ENCODE data around the gene FANCM. TPM values are rescaled to one million over a fixed set of nuclear protein-coding genes. Genes with fewer than 3 reads are reported as not detected.

FANCM gene
- total and polyA plus RNA-seq, 9 of the 15 experiments (the other 6 are each of a cell fraction or from before 2014, with no cell fraction given), result 5.1 to 14.4 (median 6.2) TPM

DNA sequence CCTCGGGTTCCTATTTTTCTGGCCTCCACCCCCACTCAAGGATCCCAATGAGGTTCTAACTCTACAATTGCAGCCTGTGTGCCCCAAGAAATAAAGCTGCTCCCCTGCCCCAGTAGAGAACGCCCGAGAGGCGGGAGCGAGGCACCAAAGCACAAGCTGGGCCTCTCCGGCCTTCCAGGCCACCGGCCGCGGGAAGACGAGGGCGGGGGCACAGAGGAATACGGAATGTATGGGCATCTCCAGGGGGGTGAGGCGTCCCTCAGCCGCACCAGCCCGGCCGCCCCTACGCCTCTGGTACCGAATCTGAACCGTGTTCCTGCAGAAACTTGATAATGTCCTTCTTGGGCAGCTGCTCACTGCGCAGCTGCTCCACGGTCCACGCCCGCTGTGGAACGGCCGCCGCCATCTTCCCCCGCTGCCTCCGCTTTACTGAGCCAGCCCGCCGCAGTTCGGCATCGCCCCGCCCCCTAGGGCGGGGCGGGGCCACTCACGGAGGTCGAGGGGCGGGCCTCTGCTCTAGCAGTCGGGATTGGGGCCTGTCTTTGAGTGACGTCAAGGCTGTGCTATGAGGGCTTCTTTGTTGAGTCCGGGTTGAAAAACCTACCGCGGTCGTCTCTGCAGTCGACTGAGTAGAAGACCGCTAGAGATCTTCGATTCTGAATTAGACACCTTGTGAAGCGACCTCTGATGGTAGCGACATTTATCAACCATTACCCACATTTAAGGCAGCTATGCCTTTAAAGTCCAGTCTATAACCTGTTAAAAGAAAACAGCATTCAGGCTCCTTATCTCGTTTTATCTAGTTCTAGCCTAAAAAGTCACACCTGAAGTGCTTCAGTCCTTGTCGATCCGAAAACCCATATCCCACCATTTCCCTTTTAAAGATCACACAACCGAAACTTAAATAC, 1.4 kb upstream of the FANCM start, which contains the start of gene FKBP3 (continued):
- TF ChIP-seq, protein P1, sequence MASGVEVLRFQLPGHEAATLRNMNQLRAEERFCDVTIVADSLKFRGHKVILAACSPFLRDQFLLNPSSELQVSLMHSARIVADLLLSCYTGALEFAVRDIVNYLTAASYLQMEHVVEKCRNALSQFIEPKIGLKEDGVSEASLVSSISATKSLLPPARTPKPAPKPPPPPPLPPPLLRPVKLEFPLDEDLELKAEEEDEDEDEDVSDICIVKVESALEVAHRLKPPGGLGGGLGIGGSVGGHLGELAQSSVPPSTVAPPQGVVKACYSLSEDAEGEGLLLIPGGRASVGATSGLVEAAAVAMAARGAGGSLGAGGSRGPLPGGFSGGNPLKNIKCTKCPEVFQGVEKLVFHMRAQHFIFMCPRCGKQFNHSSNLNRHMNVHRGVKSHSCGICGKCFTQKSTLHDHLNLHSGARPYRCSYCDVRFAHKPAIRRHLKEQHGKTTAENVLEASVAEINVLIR (CRISPR knock-in tag; IDR thresholded peaks at IDR 0.05), result no peak
- no peak for TF ChIP-seq ZNF146 (CRISPR knock-in tag; IDR thresholded peaks at IDR 0.05; ENCODE audit: unreplicated experiment)
- TF ChIP-seq SREBF1 (IDR thresholded peaks at IDR 0.05; ENCODE audit: borderline replicate concordance, low read depth, low read length), result no peak; the same call in 1 of the 2 replicates
- no peak for TF ChIP-seq ZNF551 (CRISPR knock-in tag; IDR thresholded peaks at IDR 0.05)
- TF ChIP-seq, protein P2, sequence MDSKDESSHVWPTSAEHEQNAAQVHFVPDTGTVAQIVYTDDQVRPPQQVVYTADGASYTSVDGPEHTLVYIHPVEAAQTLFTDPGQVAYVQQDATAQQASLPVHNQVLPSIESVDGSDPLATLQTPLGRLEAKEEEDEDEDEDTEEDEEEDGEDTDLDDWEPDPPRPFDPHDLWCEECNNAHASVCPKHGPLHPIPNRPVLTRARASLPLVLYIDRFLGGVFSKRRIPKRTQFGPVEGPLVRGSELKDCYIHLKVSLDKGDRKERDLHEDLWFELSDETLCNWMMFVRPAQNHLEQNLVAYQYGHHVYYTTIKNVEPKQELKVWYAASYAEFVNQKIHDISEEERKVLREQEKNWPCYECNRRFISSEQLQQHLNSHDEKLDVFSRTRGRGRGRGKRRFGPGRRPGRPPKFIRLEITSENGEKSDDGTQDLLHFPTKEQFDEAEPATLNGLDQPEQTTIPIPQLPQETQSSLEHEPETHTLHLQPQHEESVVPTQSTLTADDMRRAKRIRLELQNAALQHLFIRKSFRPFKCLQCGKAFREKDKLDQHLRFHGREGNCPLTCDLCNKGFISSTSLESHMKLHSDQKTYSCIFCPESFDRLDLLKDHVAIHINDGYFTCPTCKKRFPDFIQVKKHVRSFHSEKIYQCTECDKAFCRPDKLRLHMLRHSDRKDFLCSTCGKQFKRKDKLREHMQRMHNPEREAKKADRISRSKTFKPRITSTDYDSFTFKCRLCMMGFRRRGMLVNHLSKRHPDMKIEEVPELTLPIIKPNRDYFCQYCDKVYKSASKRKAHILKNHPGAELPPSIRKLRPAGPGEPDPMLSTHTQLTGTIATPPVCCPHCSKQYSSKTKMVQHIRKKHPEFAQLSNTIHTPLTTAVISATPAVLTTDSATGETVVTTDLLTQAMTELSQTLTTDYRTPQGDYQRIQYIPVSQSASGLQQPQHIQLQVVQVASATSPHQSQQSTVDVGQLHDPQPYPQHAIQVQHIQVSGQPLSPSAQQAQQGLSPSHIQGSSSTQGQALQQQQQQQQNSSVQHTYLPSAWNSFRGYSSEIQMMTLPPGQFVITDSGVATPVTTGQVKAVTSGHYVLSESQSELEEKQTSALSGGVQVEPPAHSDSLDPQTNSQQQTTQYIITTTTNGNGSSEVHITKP (IDR thresholded peaks at IDR 0.05; ENCODE audit: partially characterized antibody), result peak; percentile 100
- TF ChIP-seq NCOR1 (IDR thresholded peaks at IDR 0.05), result no peak
- TF ChIP-seq, protein P3, sequence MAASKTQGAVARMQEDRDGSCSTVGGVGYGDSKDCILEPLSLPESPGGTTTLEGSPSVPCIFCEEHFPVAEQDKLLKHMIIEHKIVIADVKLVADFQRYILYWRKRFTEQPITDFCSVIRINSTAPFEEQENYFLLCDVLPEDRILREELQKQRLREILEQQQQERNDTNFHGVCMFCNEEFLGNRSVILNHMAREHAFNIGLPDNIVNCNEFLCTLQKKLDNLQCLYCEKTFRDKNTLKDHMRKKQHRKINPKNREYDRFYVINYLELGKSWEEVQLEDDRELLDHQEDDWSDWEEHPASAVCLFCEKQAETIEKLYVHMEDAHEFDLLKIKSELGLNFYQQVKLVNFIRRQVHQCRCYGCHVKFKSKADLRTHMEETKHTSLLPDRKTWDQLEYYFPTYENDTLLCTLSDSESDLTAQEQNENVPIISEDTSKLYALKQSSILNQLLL (CRISPR knock-in tag; IDR thresholded peaks at IDR 0.05; ENCODE audit: borderline replicate concordance), result no peak
- no peak for TF ChIP-seq PPARD (CRISPR knock-in tag; IDR thresholded peaks at IDR 0.05)
- TF ChIP-seq FOXK2 (conservative IDR thresholded peaks at IDR 0.05 in 1 of 2, IDR thresholded peaks at IDR 0.05 in 1 of 2; ENCODE audit: low read depth in 2 of 2), result peak in 1 of 2 experiments; percentile 99; a peak in 2 of 4 replicates
- TF ChIP-seq SNIP1 (IDR thresholded peaks at IDR 0.05; ENCODE audit: low read depth), result no peak
- TF ChIP-seq KLF13 (tag; IDR thresholded peaks at IDR 0.05; ENCODE audit: borderline replicate concordance, low read depth), result no peak
- TF ChIP-seq SAFB (IDR thresholded peaks at IDR 0.05; ENCODE audit: borderline replicate concordance, low read depth, low read length), result no peak
- no peak for TF ChIP-seq HNRNPUL1 (IDR thresholded peaks at IDR 0.05; ENCODE audit: low read length)
- TF ChIP-seq MCM2 (IDR thresholded peaks at IDR 0.05; ENCODE audit: low read depth), result no peak
- no peak for TF ChIP-seq SRSF7 (optimal IDR thresholded peaks at IDR 0.05; ENCODE audit: low read depth, low read length)
- TF ChIP-seq, protein P4, sequence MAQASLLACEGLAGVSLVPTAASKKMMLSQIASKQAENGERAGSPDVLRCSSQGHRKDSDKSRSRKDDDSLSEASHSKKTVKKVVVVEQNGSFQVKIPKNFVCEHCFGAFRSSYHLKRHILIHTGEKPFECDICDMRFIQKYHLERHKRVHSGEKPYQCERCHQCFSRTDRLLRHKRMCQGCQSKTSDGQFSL (CRISPR knock-in tag; IDR thresholded peaks at IDR 0.05), result no peak
- TF ChIP-seq, protein P4 (tag; IDR thresholded peaks at IDR 0.05), result no peak
- TF ChIP-seq JUND (IDR thresholded peaks at IDR 0.05; ENCODE audit: borderline replicate concordance, low read depth, low read length), result peak; percentile 80
- no peak; the same call in 2 of the 3 replicates for TF ChIP-seq JUND (tag; IDR thresholded peaks at IDR 0.05; ENCODE audit: borderline replicate concordance, low read depth, low read length)
